Measurements from ENCODE around the gene SNAP47.

DNA sequence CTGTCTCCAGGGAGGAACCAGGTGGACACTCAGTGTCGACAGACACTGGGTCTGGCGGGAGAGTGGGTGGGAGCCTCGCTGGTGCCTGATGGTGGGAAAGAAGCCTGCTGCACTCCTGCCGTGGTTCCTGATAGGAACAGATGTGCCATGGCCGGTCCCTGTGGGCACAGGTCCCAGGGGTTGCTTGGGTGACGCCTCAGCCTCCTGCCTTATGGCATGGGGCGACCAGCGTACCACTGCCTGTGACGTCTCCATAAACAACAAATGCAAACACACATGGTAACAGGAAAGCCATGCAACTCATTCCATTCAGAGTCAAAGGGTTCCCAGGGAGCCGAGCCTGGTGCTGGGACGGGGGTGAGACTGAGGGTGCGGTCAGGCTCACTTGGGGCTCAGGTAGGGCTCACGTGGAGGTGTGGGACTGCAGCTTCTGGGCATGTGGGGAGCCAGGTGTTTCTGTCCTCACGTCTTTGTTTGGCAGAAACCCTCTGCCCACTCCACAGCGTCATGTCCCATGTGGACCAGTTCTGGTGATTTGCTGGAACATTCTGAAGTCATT, 34.8 kb downstream of the SNAP47 start:
- TF ChIP-seq, protein P1, sequence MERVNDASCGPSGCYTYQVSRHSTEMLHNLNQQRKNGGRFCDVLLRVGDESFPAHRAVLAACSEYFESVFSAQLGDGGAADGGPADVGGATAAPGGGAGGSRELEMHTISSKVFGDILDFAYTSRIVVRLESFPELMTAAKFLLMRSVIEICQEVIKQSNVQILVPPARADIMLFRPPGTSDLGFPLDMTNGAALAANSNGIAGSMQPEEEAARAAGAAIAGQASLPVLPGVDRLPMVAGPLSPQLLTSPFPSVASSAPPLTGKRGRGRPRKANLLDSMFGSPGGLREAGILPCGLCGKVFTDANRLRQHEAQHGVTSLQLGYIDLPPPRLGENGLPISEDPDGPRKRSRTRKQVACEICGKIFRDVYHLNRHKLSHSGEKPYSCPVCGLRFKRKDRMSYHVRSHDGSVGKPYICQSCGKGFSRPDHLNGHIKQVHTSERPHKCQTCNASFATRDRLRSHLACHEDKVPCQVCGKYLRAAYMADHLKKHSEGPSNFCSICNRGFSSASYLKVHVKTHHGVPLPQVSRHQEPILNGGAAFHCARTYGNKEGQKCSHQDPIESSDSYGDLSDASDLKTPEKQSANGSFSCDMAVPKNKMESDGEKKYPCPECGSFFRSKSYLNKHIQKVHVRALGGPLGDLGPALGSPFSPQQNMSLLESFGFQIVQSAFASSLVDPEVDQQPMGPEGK (CRISPR knock-in tag; IDR thresholded peaks at IDR 0.05; ENCODE audit: borderline replicate concordance), result no peak
- TF ChIP-seq ARNTL (CRISPR knock-in tag; IDR thresholded peaks at IDR 0.05; ENCODE audit: borderline replicate concordance, low read depth) (no peak), SNAI2 (CRISPR knock-in tag; IDR thresholded peaks at IDR 0.05) (no peak), TCF4 (CRISPR knock-in tag; IDR thresholded peaks at IDR 0.05; ENCODE audit: borderline replicate concordance) (no peak), ZFP30 (CRISPR knock-in tag; IDR thresholded peaks at IDR 0.05) (no peak), TSHZ2 (CRISPR knock-in tag; IDR thresholded peaks at IDR 0.05) (no peak), ZNF565 (CRISPR knock-in tag; conservative IDR thresholded peaks at IDR 0.05; ENCODE audit: low read depth) (no peak), ZFP3 (CRISPR knock-in tag; IDR thresholded peaks at IDR 0.05) (no peak), ZNF70 (CRISPR knock-in tag; IDR thresholded peaks at IDR 0.05) (no peak), TOX (CRISPR knock-in tag; IDR thresholded peaks at IDR 0.05; ENCODE audit: borderline replicate concordance) (no peak), ISL1 (CRISPR knock-in tag; IDR thresholded peaks at IDR 0.05) (no peak), OSR1 (CRISPR knock-in tag; IDR thresholded peaks at IDR 0.05) (no peak)

Measured in SK-N-SH treated with all-trans-retinoic acid at 6 μM for 48 hours (cell line).